ENCODE results near the gene C19orf44.
"Not testable (repeated sequence)": the region's sequence is repeated elsewhere in the genome, so short reads cannot be mapped to it uniquely, and the experiment has no call there.

The C19orf44 gene

GRCh38 chr19:16542045-16542909, 46.1 kb downstream of the C19orf44 start, which contains the start of gene CHERP:
Gene CHERP (minus strand): TSS chr19:16542437. CDS start chr19:16542378, 59 bp downstream.
- H3K4me1 ChIP-seq (ENCODE audit: insufficient read depth, low read length), result peaks cover 18% of the 10 kb centered on the region
- peak within 1 kb of the TSS; percentile 100 for H3K4me3 ChIP-seq (ENCODE audit: low read length)
- H3K9me3 ChIP-seq (ENCODE audit: low read length), result no peaks in the 10 kb centered on the region
- peak within 1 kb of the TSS; percentile 31 for H2AFZ ChIP-seq (ENCODE audit: low read depth, low read length)
- no peaks in the 10 kb centered on the region for H3K27me3 ChIP-seq (ENCODE audit: insufficient read depth, low read length)
- H3K36me3 ChIP-seq (ENCODE audit: insufficient read depth, low read length), result peaks cover 27% of the 10 kb centered on the region

GRCh38 chr19:16542910-16543472, 46.8 kb downstream of the C19orf44 start:
- Histone ChIP-seq H3K36me3 (ENCODE audit: insufficient read depth, low read length) (peaks cover 20% of the 10 kb centered on the region), H2AFZ (ENCODE audit: low read depth, low read length) (peak overlapping the region; percentile 31), H3K4me3 (ENCODE audit: low read length) (peak overlapping the region; percentile 100), H3K27me3 (ENCODE audit: insufficient read depth, low read length) (no peaks in the 10 kb centered on the region), H3K4me1 (ENCODE audit: insufficient read depth, low read length) (peaks cover 18% of the 10 kb centered on the region), H3K9me3 (ENCODE audit: low read length) (no peaks in the 10 kb centered on the region)

GRCh38 chr19:16543734-16544133, 47.5 kb downstream of the C19orf44 start:
- H3K36me3 ChIP-seq (ENCODE audit: insufficient read depth, low read length), result peaks cover 16% of the 10 kb centered on the region
- H2AFZ ChIP-seq (ENCODE audit: low read depth, low read length); H3K9me3 ChIP-seq (ENCODE audit: low read length); H3K27me3 ChIP-seq (ENCODE audit: insufficient read depth, low read length): not testable (repeated sequence)
- H3K4me3 ChIP-seq (ENCODE audit: low read length), result peak overlapping the region; percentile 100
- peaks cover 18% of the 10 kb centered on the region for H3K4me1 ChIP-seq (ENCODE audit: insufficient read depth, low read length)

GRCh38 chr19:16544473-16545231, 48.5 kb downstream of the C19orf44 start:
- H2AFZ ChIP-seq (ENCODE audit: low read depth, low read length), result no peak overlapping the region
- H3K36me3 ChIP-seq (ENCODE audit: insufficient read depth, low read length), result peaks cover 9% of the 10 kb centered on the region
- H3K9me3 ChIP-seq (ENCODE audit: low read length), result no peaks in the 10 kb centered on the region
- peaks cover 18% of the 10 kb centered on the region for H3K4me1 ChIP-seq (ENCODE audit: insufficient read depth, low read length)
- H3K27me3 ChIP-seq (ENCODE audit: insufficient read depth, low read length), result no peaks in the 10 kb centered on the region
- H3K4me3 ChIP-seq (ENCODE audit: low read length), result no peak overlapping the region

GRCh38 chr19:16548956-16549355, 52.8 kb downstream of the C19orf44 start:
- H3K9me3 ChIP-seq (ENCODE audit: low read length), result no peaks in the 10 kb centered on the region
- H2AFZ ChIP-seq (ENCODE audit: low read depth, low read length), result no peak overlapping the region
- H3K36me3 ChIP-seq (ENCODE audit: insufficient read depth, low read length), result peaks cover 20% of the 10 kb centered on the region
- H3K27me3 ChIP-seq (ENCODE audit: insufficient read depth, low read length), result no peaks in the 10 kb centered on the region
- no peak overlapping the region for H3K4me3 ChIP-seq (ENCODE audit: low read length)
- no peaks in the 10 kb centered on the region for H3K4me1 ChIP-seq (ENCODE audit: insufficient read depth, low read length)

- H2AFZ ChIP-seq (ENCODE audit: low read depth, low read length); H3K4me1 ChIP-seq (ENCODE audit: insufficient read depth, low read length); H3K4me3 ChIP-seq (ENCODE audit: low read length); H3K9me3 ChIP-seq (ENCODE audit: low read length); H3K27me3 ChIP-seq (ENCODE audit: insufficient read depth, low read length): not testable (repeated sequence)
- H3K36me3 ChIP-seq (ENCODE audit: insufficient read depth, low read length), result peaks cover 39% of the 10 kb centered on the region
Measured at GRCh38 chr19:16551902-16552301, 55.7 kb downstream of the C19orf44 start.

GRCh38 chr19:16554776-16555175, 58.6 kb downstream of the C19orf44 start:
- Histone ChIP-seq H3K4me3 (ENCODE audit: low read length) (no peak overlapping the region), H3K27me3 (ENCODE audit: insufficient read depth, low read length) (no peaks in the 10 kb centered on the region), H3K4me1 (ENCODE audit: insufficient read depth, low read length) (no peaks in the 10 kb centered on the region), H3K36me3 (ENCODE audit: insufficient read depth, low read length) (peaks cover 43% of the 10 kb centered on the region), H2AFZ (ENCODE audit: low read depth, low read length) (no peak overlapping the region), H3K9me3 (ENCODE audit: low read length) (no peaks in the 10 kb centered on the region)

- Histone ChIP-seq H3K27me3 (ENCODE audit: insufficient read depth, low read length) (no peaks in the 10 kb centered on the region), H3K36me3 (ENCODE audit: insufficient read depth, low read length) (peaks cover 57% of the 10 kb centered on the region), H3K4me1 (ENCODE audit: insufficient read depth, low read length) (no peaks in the 10 kb centered on the region), H3K9me3 (ENCODE audit: low read length) (no peaks in the 10 kb centered on the region), H3K4me3 (ENCODE audit: low read length) (no peak overlapping the region), H2AFZ (ENCODE audit: low read depth, low read length) (no peak overlapping the region)
Measured at GRCh38 chr19:16559780-16560276, 63.6 kb downstream of the C19orf44 start.

- no peaks in the 10 kb centered on the region for H3K27me3 ChIP-seq (ENCODE audit: insufficient read depth, low read length)
- H3K4me1 ChIP-seq (ENCODE audit: insufficient read depth, low read length), result no peaks in the 10 kb centered on the region
- no peaks in the 10 kb centered on the region for H3K9me3 ChIP-seq (ENCODE audit: low read length)
- H3K4me3 ChIP-seq (ENCODE audit: low read length), result no peak overlapping the region
- H2AFZ ChIP-seq (ENCODE audit: low read depth, low read length), result no peak overlapping the region
- peaks cover 56% of the 10 kb centered on the region for H3K36me3 ChIP-seq (ENCODE audit: insufficient read depth, low read length)
Measured at GRCh38 chr19:16561382-16561781, 65.2 kb downstream of the C19orf44 start.

- Histone ChIP-seq H3K4me1 (ENCODE audit: insufficient read depth, low read length) (no peaks in the 10 kb centered on the region), H3K9me3 (ENCODE audit: low read length) (no peaks in the 10 kb centered on the region), H3K36me3 (ENCODE audit: insufficient read depth, low read length) (peaks cover 63% of the 10 kb centered on the region), H3K4me3 (ENCODE audit: low read length) (no peak overlapping the region), H3K27me3 (ENCODE audit: insufficient read depth, low read length) (no peaks in the 10 kb centered on the region), H2AFZ (ENCODE audit: low read depth, low read length) (no peak overlapping the region)
Measured at GRCh38 chr19:16562608-16563025, 66.4 kb downstream of the C19orf44 start.

GRCh38 chr19:16564842-16565241, 68.6 kb downstream of the C19orf44 start:
- no peaks in the 10 kb centered on the region for H3K4me1 ChIP-seq (ENCODE audit: insufficient read depth, low read length)
- H3K4me3 ChIP-seq (ENCODE audit: low read length), result no peak overlapping the region
- H3K36me3 ChIP-seq (ENCODE audit: insufficient read depth, low read length), result peaks cover 62% of the 10 kb centered on the region
- H2AFZ ChIP-seq (ENCODE audit: low read depth, low read length), result no peak overlapping the region
- H3K9me3 ChIP-seq (ENCODE audit: low read length), result no peaks in the 10 kb centered on the region
- no peaks in the 10 kb centered on the region for H3K27me3 ChIP-seq (ENCODE audit: insufficient read depth, low read length)

GRCh38 chr19:16566161-16566560, 70.0 kb downstream of the C19orf44 start:
- Histone ChIP-seq H3K4me3 (ENCODE audit: low read length) (no peak overlapping the region), H3K27me3 (ENCODE audit: insufficient read depth, low read length) (no peaks in the 10 kb centered on the region), H2AFZ (ENCODE audit: low read depth, low read length) (no peak overlapping the region), H3K4me1 (ENCODE audit: insufficient read depth, low read length) (peaks cover 2% of the 10 kb centered on the region), H3K36me3 (ENCODE audit: insufficient read depth, low read length) (peaks cover 59% of the 10 kb centered on the region), H3K9me3 (ENCODE audit: low read length) (no peaks in the 10 kb centered on the region)

GRCh38 chr19:16566702-16567101, 70.5 kb downstream of the C19orf44 start:
- H3K36me3 ChIP-seq (ENCODE audit: insufficient read depth, low read length), result peaks cover 54% of the 10 kb centered on the region

More at GRCh38 chr19:16566702-16567101, 70.5 kb downstream of the C19orf44 start:
- Histone ChIP-seq H2AFZ (ENCODE audit: low read depth, low read length) (no peak overlapping the region), H3K27me3 (ENCODE audit: insufficient read depth, low read length) (no peaks in the 10 kb centered on the region), H3K9me3 (ENCODE audit: low read length) (no peaks in the 10 kb centered on the region), H3K4me1 (ENCODE audit: insufficient read depth, low read length) (peaks cover 5% of the 10 kb centered on the region), H3K4me3 (ENCODE audit: low read length) (no peak overlapping the region)
